Osteoblast (primary cell): ENCODE data around the gene PDS5B. TPM values are rescaled to one million over a fixed set of nuclear protein-coding genes. Genes with fewer than 3 reads are reported as not detected.

ENCODE experiments used
- DNase-seq: peaks from one replicate; pipeline ENCODE4 v3.0.0; 2011; ENCODE audit warnings: low spot score, mixed read lengths; ENCODE audit not compliant: insufficient read length; ENCODE audit errors: missing footprints
- H2AFZ ChIP-seq: 2 replicates; pipeline ENCODE4 v1.6.0; 2011; ENCODE audit warnings: mild to moderate bottlenecking, low read length
- H3K27ac ChIP-seq: 2 replicates; pipeline ENCODE4 v1.5.1; 2011; ENCODE audit warnings: mild to moderate bottlenecking, low read depth, low read length, moderate library complexity
- H3K27me3 ChIP-seq: 2 replicates; pipeline ENCODE4 v1.6.0; 2012; ENCODE audit warnings: mild to moderate bottlenecking, control low read depth, inconsistent platforms, low read length, moderate library complexity; ENCODE audit not compliant: insufficient read depth
- H3K36me3 ChIP-seq: 2 replicates; pipeline ENCODE4 v1.5.1; 2011; ENCODE audit warnings: mild to moderate bottlenecking, low read length, control low read depth, moderate library complexity; ENCODE audit not compliant: insufficient read depth
- H3K4me1 ChIP-seq: 2 replicates; pipeline ENCODE4 v1.5.1; 2011; ENCODE audit warnings: mild to moderate bottlenecking, low read length, control low read depth, moderate library complexity; ENCODE audit not compliant: insufficient read depth
- H3K4me2 ChIP-seq: 2 replicates; pipeline ENCODE4 v1.6.0; 2011; ENCODE audit warnings: mild to moderate bottlenecking, low read length; ENCODE audit not compliant: insufficient read depth
- H3K4me3 ChIP-seq: fragments of 200-600 bp; sonication (generic); 3 replicates; pipeline ENCODE4 v1.5.1; 2012; ENCODE audit warnings: mild to moderate bottlenecking, low read length, inconsistent platforms; ENCODE audit not compliant: insufficient read depth
- H3K79me2 ChIP-seq: 2 replicates; pipeline ENCODE4 v1.6.0; 2012; ENCODE audit warnings: mild to moderate bottlenecking, low read length, control low read depth, inconsistent platforms; ENCODE audit not compliant: insufficient read depth
- H3K9me3 ChIP-seq: 2 replicates; pipeline ENCODE4 v1.5.1; 2011; ENCODE audit warnings: low read depth, low read length, control low read depth
- H4K20me1 ChIP-seq: 2 replicates; pipeline ENCODE4 v1.6.0; 2012; ENCODE audit warnings: mild to moderate bottlenecking, low read length, control low read depth; ENCODE audit not compliant: insufficient read depth
- CTCF ChIP-seq: IDR thresholded peaks from 2 replicates; pipeline ENCODE4 v1.5.1; 2011; ENCODE audit warnings: mild to moderate bottlenecking, low read depth, low read length, moderate library complexity; ENCODE audit errors: extremely low read depth
- total RNA-seq: library from RNA; depleted of rRNA; stranded (reverse); fragments of >200 nt; gene quantifications from 2 replicates; pipeline ENCODE4 v1.2.3, GENCODE V29; 2012

PDS5B gene
- total RNA-seq, 1 donor: 23.2 TPM

DNA sequence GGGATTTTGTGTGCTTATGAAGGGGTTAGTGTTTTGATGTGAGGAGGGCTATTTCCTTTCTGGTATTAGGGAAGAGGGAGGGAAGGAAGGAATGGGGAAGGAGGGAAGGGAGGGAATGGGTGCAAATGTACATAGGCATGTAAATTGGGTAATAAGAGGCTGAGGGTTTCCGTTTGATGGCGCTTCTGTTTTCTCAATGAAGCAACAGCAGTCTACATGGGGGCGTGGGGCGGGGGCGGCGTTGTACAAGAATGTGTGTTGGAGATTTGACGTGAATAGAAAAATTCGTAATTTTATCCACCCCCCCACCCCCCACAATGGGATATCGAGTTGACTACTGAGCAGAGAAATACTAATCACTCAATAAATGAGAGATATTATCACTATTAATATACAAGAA is 52.5 kb downstream of the PDS5B start:
- Histone ChIP-seq H3K27me3 (no peaks in the 10 kb centered on the region), H4K20me1 (no peaks in the 10 kb centered on the region)

GRCh38 chr13:32639502-32640105 is 53.4 kb downstream of the PDS5B start:
- H3K9me3 ChIP-seq: no peaks in the 10 kb centered on the region
- H3K27me3 ChIP-seq: no peaks in the 10 kb centered on the region
- peaks cover 74% of the 10 kb centered on the region for H3K79me2 ChIP-seq
- no peaks in the 10 kb centered on the region for H3K36me3 ChIP-seq
- no peak overlapping the region for H3K4me2 ChIP-seq
- H3K4me3 ChIP-seq: no peak overlapping the region
- no peak overlapping the region for H3K27ac ChIP-seq
- TF ChIP-seq CTCF: peak; percentile 88
- H4K20me1 ChIP-seq: no peaks in the 10 kb centered on the region
- H3K4me1 ChIP-seq: peaks cover 5% of the 10 kb centered on the region
- no peak overlapping the region for H2AFZ ChIP-seq
- peak; percentile 68 for DNase-seq

More for the DNA sequence above, 52.5 kb downstream of the PDS5B start:
- Histone ChIP-seq H3K4me2 (no peak overlapping the region), H3K36me3 (no peaks in the 10 kb centered on the region), H3K4me3 (no peak overlapping the region), H2AFZ (no peak overlapping the region), H3K4me1 (peaks cover 5% of the 10 kb centered on the region), H3K9me3 (no peaks in the 10 kb centered on the region), H3K27ac (no peak overlapping the region), H3K79me2 (peaks cover 72% of the 10 kb centered on the region)
- TF ChIP-seq CTCF: no peak
- no peak for DNase-seq

GRCh38 chr13:32642316-32642715 is 56.1 kb downstream of the PDS5B start:
- Histone ChIP-seq H3K79me2 (peaks cover 86% of the 10 kb centered on the region), H3K27me3 (no peaks in the 10 kb centered on the region), H3K4me3 (no peak overlapping the region), H3K4me2 (no peak overlapping the region), H3K27ac (no peak overlapping the region), H2AFZ (no peak overlapping the region), H4K20me1 (no peaks in the 10 kb centered on the region), H3K4me1 (peaks cover 5% of the 10 kb centered on the region), H3K9me3 (no peaks in the 10 kb centered on the region), H3K36me3 (no peaks in the 10 kb centered on the region)
- DNase-seq: no peak
- no peak for TF ChIP-seq CTCF

DNA sequence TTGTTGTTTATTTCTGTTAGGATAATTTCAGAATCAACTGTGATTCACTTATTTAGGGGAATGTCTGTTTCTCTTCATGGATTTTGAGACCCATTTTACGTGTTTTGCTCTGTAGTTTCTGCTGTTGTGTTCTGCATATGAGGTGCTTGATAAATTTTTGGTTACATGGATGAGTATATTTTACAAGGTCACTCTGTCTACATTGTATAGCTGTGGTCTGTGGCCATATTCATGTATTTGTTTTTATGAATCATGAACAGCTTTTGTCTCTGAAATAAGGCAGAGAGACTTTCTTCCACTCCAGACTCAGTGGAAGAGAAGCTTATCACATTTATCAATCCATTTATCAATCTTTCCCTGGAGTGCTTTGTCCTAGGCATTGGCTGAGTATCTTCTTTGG is 56.6 kb downstream of the PDS5B start:
- Histone ChIP-seq H3K4me3 (no peak overlapping the region), H3K27me3 (no peaks in the 10 kb centered on the region), H2AFZ (no peak overlapping the region), H3K79me2 (peaks cover 85% of the 10 kb centered on the region), H3K4me2 (no peak overlapping the region), H3K36me3 (no peaks in the 10 kb centered on the region), H3K27ac (no peak overlapping the region), H3K4me1 (peaks cover 5% of the 10 kb centered on the region), H4K20me1 (no peaks in the 10 kb centered on the region), H3K9me3 (no peaks in the 10 kb centered on the region)
- no peak for DNase-seq
- TF ChIP-seq CTCF: no peak
